AML-193 (cell line): ENCODE data around the gene RBPMS2.
"Not testable (repeated sequence)": the region's sequence is repeated elsewhere in the genome, so short reads cannot be mapped to it uniquely, and the experiment has no call there.

Source experiments
- DNase-seq, 2 experiments: peaks; one replicate each; lab custom pipeline; 2025; lab: John Stamatoyannopoulos, UW

The RBPMS2 gene

GRCh38 chr15:64753480-64754185 is 21.8 kb downstream of the RBPMS2 start:
- DNase-seq, result no peak

GRCh38 chr15:64751464-64751863 is 23.9 kb downstream of the RBPMS2 start:
- DNase-seq, result no peak

GRCh38 chr15:64749999-64750657 is 25.3 kb downstream of the RBPMS2 start:
- DNase-seq, result no peak

- DNase-seq, result no peak
Measured at GRCh38 chr15:64749167-64749566, 26.2 kb downstream of the RBPMS2 start.

GRCh38 chr15:64748251-64748650 is 27.1 kb downstream of the RBPMS2 start:
- no peak for DNase-seq

GRCh38 chr15:64747578-64747977 is 27.8 kb downstream of the RBPMS2 start:
- DNase-seq, result no peak

- DNase-seq, result no peak
Measured at GRCh38 chr15:64746921-64747320, 28.5 kb downstream of the RBPMS2 start.

GRCh38 chr15:64746356-64746755 is 29.0 kb downstream of the RBPMS2 start:
- no peak for DNase-seq

- DNase-seq, result no peak
Measured at GRCh38 chr15:64743691-64744090, 31.7 kb downstream of the RBPMS2 start.

- no peak for DNase-seq
Measured at GRCh38 chr15:64742921-64743320, 32.5 kb downstream of the RBPMS2 start.

GRCh38 chr15:64742385-64742784 is 33.0 kb downstream of the RBPMS2 start:
- DNase-seq, result no peak

GRCh38 chr15:64741708-64742107 is 33.7 kb downstream of the RBPMS2 start:
- DNase-seq, result not testable (repeated sequence)

GRCh38 chr15:64740311-64741170 is 34.8 kb downstream of the RBPMS2 start:
- no peak for DNase-seq

GRCh38 chr15:64739577-64740143 is 35.7 kb downstream of the RBPMS2 start:
- DNase-seq, result no peak

GRCh38 chr15:64739156-64739555 is 36.2 kb downstream of the RBPMS2 start:
- DNase-seq, result no peak

- no peak for DNase-seq
Measured at GRCh38 chr15:64738226-64739095, 36.9 kb downstream of the RBPMS2 start.

- DNase-seq, result no peak
Measured at GRCh38 chr15:64732156-64732860, 43.1 kb downstream of the RBPMS2 start.

- DNase-seq, result no peak
Measured at GRCh38 chr15:64731805-64732151, 43.6 kb downstream of the RBPMS2 start.

- DNase-seq, result peak; percentile 59 to 66
Measured at GRCh38 chr15:64731012-64731804, 44.2 kb downstream of the RBPMS2 start.

- DNase-seq, result no peak
Measured at GRCh38 chr15:64730151-64730550, 45.2 kb downstream of the RBPMS2 start.
